HPDE6-E6E7 (cell line): Measurements from ENCODE around the gene LRRC37B.
"Not testable (repeated sequence)": the region's sequence is repeated elsewhere in the genome, so short reads cannot be mapped to it uniquely, and the experiment has no call there.

ENCODE experiments used
- DNase-seq: peaks from one replicate; pipeline ENCODE4 v3.0.0; 2011; ENCODE audit warnings: missing footprints; ENCODE audit errors: extremely low spot score

Gene LRRC37B

GRCh38 chr17:32006957-32007462, at the start of gene LRRC37B:
Gene LRRC37B (plus strand): TSS chr17:32007383. CDS start chr17:32021393, 14,010 bp downstream.
- DNase-seq, result peak; percentile 50

- DNase-seq, result not testable (repeated sequence)
Measured at GRCh38 chr17:31964131-31964530, 43.1 kb upstream of the LRRC37B start.

- DNase-seq, result no peak
Measured at GRCh38 chr17:31967648-31968047, 39.5 kb upstream of the LRRC37B start.

- DNase-seq, result not testable (repeated sequence)
Measured at GRCh38 chr17:31970416-31970815, 36.8 kb upstream of the LRRC37B start.

- not testable (repeated sequence) for DNase-seq
Measured at GRCh38 chr17:31974269-31975071, 32.7 kb upstream of the LRRC37B start.

- not testable (repeated sequence) for DNase-seq
Measured at GRCh38 chr17:31975391-31975790, 31.8 kb upstream of the LRRC37B start.

GRCh38 chr17:31991821-31992220, 15.4 kb upstream of the LRRC37B start:
- not testable (repeated sequence) for DNase-seq

GRCh38 chr17:31997005-31997404, 10.2 kb upstream of the LRRC37B start:
- DNase-seq, result no peak

- peak; percentile 23 for DNase-seq
Measured at GRCh38 chr17:32007463-32008298, 498 bp downstream of the LRRC37B start.

- no peak for DNase-seq
Measured at GRCh38 chr17:32009262-32009542, 2.0 kb downstream of the LRRC37B start.

GRCh38 chr17:32010114-32010513, 2.9 kb downstream of the LRRC37B start:
- DNase-seq, result no peak

- peak; percentile 22 for DNase-seq
Measured at GRCh38 chr17:32015245-32016013, 8.2 kb downstream of the LRRC37B start.

GRCh38 chr17:32016231-32016630, 9.0 kb downstream of the LRRC37B start:
- DNase-seq, result no peak

GRCh38 chr17:32019228-32019627, 12.0 kb downstream of the LRRC37B start:
- DNase-seq, result no peak

GRCh38 chr17:32020943-32021614, 13.9 kb downstream of the LRRC37B start:
- no peak for DNase-seq

- no peak for DNase-seq
Measured at GRCh38 chr17:32021615-32021955, 14.4 kb downstream of the LRRC37B start.

- DNase-seq, result not testable (repeated sequence)
Measured at GRCh38 chr17:32022554-32022953, 15.4 kb downstream of the LRRC37B start.

- DNase-seq, result not testable (repeated sequence)
Measured at GRCh38 chr17:32027271-32027670, 20.1 kb downstream of the LRRC37B start.

GRCh38 chr17:32033223-32033622, 26.0 kb downstream of the LRRC37B start:
- DNase-seq, result no peak

GRCh38 chr17:32033812-32034211, 26.6 kb downstream of the LRRC37B start:
- DNase-seq, result not testable (repeated sequence)

GRCh38 chr17:32040246-32040645, 33.1 kb downstream of the LRRC37B start:
- DNase-seq, result not testable (repeated sequence)
